GM19193 (cell line): ENCODE results near the gene BHLHE41.

ENCODE experiments used
- POLR2A ChIP-seq: IDR thresholded peaks from 4 replicates; pipeline ENCODE4 v1.6.1; 2011; ENCODE audit not compliant: insufficient read depth, insufficient read length; ENCODE audit errors: extremely low read depth

Gene BHLHE41

DNA sequence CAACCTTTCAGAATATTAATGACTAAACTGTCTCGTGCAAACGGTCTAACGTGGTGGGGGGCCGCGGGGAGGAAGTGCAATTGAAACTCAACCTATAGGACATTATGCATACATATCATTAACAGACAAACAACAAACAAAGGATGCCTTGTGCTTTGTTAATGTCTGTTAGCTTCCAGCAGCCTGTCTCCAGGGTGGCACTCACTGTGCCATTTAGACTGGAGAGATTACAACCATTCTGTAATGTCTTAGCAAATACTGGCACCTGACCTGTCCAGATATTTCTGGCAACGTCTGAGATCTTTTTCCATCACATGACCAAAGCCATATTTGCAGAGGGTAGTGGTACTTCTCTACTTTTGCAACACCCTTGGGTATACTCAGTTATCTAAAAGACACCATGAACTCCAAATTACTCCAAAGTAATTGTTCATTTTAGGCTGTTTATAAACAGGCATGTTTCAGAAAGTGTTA is 11.6 kb downstream of the BHLHE41 start:
- TF ChIP-seq POLR2A: no peak

- no peak for TF ChIP-seq POLR2A
Observed at GRCh38 chr12:26112703-26113147, 12.1 kb downstream of the BHLHE41 start.

GRCh38 chr12:26112232-26112631 is 12.6 kb downstream of the BHLHE41 start:
- no peak for TF ChIP-seq POLR2A

GRCh38 chr12:26109343-26109881 is 15.4 kb downstream of the BHLHE41 start:
- TF ChIP-seq POLR2A: no peak

DNA sequence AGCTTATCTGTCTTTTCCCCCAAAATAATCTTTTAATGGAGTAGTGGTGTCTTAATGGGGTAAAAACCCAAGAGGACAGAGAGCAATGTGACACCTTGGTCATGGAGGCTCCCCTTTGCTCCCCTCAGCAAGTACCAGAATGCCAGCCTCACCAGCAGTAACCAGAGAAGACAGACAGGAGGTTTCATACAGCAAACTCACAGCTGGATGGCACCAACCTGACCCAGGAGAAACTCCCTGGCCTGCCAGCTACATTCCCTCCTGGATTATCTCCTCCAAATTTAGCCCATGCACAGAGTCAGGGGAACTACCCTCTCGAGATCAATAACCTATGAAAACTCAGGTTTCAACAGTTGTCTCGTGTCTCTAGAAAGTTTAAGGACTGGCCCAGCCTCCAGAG is 15.9 kb downstream of the BHLHE41 start:
- no peak for TF ChIP-seq POLR2A

DNA sequence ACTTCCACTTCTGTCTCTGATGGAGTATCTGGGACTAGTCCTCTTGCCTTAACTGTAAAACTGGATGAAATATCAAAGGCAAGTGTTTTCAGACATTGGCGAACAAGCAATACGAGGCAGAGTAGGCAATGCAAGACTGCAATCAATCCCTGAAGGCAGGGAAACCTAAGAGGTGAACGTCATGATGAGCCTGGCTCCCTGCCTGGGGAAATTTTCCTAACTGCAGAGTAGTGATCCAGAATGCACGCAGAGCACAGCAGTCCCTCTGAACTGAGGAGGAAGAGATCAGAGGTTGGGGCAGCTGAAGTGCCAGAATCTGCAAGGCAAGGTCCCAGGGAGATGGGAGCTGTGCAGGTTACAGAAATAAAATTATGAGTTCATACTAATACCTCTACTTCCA is 18.5 kb downstream of the BHLHE41 start:
- TF ChIP-seq POLR2A: no peak

DNA sequence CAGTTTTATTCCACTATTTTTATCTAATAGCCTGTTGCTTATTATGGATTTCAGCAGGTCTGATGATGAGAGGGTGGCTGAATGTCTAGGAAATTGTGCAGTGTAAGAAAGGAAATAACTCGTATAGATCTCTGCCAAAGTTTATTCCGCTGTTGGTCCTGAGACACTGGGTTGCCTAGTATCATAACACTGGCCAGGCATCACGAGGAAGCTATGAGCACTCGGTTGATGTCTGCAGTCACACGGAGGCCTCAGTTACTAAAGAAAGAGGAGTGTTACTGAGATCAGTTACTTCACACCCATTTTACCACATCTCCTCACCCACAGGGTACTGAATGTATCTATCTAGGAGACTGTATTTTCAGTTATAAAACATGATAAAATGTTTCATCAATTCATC is 21.9 kb downstream of the BHLHE41 start:
- TF ChIP-seq POLR2A: no peak

DNA sequence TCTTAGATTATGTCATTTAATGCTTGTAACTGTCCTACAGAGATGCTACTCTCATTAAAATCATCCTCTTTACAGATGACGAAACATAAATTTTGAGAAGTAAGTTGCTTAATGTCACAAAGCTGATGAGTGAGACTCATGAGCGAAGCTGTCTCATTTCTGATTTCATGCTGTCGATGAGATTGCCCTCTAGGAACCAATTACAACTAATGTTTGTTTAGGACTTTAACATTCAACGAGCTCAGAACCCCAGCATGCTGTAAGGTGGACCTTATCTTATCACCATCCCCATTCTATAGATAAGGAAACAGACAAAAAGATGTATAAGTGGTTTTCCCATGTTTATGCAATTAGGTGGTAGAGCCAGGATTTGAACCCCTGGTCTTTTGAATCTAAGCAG is 23.1 kb downstream of the BHLHE41 start:
- TF ChIP-seq POLR2A: no peak

DNA sequence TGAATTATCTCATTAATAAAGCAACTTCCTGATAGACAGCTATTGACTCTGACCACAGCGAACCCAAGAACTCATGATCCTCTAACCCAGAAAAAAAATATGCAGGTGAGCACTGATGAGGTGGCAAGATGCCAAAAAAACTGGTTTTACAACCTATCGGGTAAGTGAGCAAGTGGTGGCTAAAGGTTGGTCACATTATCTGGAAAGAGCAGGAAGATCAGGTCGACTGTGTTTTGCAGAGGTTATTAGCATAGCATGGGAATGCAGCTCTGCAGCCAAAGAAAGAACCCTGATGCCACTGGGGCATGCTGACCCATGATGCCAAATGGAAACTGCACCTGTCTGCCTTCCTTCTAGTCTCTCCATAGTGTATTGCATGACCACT is 23.5 kb downstream of the BHLHE41 start:
- no peak for TF ChIP-seq POLR2A

DNA sequence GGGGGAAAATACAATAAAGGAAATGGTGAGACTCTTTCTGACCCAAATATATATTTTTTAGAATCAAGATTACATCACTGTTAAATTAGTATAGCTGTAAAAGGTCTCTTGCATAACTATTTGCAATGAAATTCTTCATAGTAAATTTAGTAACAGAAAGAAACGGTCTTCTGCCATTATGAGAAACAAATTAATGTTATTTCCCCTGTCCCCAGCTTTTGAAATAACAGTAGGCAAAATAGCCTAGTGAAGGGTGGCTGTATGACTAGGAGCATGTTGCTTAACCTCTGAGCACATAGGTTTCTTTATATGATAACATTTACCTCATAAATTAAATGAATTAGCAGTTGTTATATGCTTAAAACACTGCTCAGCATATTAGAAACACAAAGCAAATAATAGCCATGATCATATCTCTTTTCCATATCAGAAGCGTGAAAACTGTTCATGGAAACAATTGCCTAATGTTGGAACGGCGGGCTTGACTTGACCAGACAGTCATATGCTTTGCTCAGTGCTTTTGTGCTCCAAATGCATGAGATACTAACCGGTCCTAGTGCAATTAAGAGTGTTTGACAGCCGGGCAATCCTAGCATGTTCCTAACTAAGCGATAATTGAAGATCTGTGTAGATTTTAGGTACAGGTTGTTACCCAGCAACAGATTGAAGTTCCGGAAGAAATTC is 24.0 kb downstream of the BHLHE41 start:
- TF ChIP-seq POLR2A: no peak

DNA sequence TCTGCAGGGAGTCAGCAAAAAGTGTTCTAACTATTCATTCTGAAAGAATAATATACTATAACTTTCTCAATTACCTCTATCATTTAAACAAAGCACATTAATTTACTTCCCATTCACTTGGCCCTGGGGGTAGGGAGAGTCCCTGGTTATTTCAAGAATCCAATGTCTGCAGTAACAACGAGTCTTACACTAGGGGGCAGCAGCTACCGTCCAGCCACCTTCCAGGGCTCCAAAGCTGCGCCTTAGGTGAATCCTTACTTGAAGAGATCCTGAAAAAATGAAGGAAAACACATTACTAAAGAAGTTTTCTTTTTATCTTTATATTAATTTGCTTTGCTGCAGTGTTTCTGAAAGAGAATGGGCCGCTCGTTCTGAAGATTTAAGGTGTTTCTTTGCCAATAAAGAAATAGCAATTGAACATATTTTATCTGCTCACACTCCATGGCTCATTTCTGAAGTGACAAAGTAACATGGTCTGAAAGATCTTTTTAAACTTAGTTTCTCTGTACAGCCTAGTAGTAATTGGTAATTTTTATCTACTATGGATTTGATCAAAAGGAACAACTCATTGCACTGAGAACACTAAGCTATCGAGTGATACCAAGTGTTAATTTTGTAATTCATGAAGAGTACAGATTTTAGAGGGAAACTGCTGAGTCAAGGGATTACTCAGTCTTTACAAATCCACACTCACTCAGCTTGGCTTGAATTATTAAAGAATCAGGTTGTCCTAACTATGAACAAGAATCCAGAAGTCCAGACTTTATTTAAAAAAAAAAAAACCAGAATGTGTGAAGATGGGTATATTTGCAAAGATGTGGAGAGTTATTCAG is 27.6 kb downstream of the BHLHE41 start:
- no peak for TF ChIP-seq POLR2A

GRCh38 chr12:26096036-26096435 is 28.8 kb downstream of the BHLHE41 start:
- no peak for TF ChIP-seq POLR2A

DNA sequence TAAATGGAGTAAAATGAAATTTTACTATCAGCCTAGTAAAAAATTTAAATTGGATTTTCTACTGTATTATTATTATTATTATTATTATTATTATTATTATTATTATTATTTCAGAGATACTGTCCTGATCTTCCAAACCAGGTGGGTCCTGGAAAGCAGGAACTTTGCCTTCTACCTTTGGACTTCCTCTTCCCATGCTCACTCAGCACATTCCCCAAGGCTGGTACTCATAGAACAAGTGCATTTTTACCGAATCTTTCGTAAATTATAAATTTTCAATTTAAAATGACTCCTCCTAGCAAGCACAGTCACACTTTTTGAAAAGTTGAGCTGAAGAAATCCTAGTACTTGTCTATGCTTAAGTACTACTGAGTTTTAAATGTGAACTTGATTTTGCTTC is 29.7 kb downstream of the BHLHE41 start:
- TF ChIP-seq POLR2A: no peak

- no peak for TF ChIP-seq POLR2A
Observed at GRCh38 chr12:26092346-26093105, 32.3 kb downstream of the BHLHE41 start.

DNA sequence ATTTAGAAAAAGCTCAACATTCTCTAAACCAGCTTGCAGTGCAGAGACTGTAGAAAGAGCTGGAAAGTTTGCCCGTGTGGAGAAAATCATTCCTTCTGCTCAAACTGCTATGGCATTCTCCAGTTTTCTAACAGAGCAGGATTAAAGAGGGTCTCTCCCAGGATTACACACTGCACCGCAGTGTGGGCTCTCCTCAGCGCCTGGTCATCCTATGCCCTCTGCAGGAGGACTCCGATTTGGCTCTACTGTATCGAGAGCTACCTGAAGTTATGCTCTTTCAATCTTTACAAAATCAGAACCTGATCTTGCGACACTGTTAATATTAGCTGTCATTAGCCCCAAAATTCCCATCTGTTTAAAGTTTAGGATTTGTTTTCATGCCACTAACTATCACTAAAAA is 33.0 kb downstream of the BHLHE41 start:
- TF ChIP-seq POLR2A: no peak

- no peak for TF ChIP-seq POLR2A
Observed at GRCh38 chr12:26090836-26091510, 33.9 kb downstream of the BHLHE41 start.
